Measurements from ENCODE around the gene B4GALNT2. TPM values are rescaled to one million over a fixed set of nuclear protein-coding genes. Genes with fewer than 3 reads are reported as not detected.
"Not testable (repeated sequence)": the region's sequence is repeated elsewhere in the genome, so short reads cannot be mapped to it uniquely, and the experiment has no call there.

The B4GALNT2 gene
- total RNA-seq, 1 experiment from 2014 or later: not detected

DNA sequence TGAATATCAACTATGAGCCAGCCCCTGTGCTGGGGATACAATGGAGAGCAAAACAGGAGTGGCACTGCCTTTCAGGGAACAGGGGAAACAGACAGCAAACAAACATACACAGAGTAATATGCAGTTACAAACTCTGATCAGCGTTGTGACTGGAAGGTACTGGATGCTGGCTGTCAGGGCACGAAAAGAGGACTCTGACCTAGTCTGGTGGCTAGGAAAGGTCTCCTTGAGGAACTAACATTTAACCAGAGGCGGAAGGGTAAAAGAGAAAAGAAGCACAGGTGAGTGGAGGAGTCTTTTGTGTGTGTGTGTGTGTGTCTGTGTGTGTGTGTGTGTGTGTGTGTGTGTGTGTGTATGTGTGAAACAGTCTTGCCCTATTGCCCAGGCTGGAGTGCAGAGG lies 12.4 kb upstream of the B4GALNT2 start:
- DNase-seq (ENCODE audit: low read depth): no peak

DNA sequence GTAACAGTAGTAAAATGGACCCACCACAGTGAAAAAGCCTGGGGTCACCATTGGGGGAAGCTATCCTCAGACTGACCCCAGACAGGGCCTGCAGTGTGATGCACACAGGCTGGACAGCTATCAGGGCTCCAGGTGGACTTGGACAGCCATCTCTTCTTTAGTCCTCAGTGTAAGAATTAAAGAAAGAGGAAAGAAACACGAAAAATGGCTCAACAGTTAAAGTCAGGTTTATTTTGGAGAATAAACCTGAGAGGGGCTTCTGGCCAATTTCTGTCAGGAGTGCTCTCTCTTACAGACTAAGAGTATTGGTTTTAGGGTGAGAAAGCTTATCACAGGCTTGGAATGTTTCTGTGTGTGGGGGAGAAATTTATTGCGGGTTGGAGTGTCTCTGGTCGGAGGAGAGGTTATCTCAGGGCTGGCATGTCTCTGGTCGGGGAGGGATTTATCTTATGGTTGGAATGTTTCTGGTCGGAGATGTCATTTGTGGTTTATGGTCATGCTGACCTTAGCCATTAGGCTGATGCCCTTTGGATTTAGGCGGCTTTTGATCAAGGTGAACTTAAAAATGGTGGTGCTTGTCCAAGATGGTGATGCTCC lies 10.8 kb upstream of the B4GALNT2 start:
- DNase-seq (ENCODE audit: low read depth): no peak

- no peak for DNase-seq (ENCODE audit: low read depth)
Observed at GRCh38 chr17:49122566-49122965, 10.0 kb upstream of the B4GALNT2 start.

DNA sequence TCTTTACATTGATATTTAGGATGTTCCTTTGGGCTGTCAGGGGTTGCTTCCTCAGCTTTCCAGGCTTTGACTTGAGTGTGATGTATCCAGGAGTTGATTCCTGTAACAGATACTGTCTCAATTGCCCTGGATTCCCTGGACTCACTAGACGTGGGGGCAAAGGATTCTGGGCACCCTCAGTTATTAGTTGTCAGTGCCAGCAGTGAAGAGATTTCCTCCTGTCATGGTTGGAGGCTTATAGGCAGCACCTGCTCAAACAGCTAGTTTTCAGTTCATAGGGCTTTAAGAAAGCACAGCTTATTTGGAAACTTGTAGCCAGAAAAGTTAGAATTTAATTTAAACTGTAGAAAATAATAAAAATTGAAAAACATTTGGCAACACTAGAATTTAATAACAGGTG lies 9.5 kb upstream of the B4GALNT2 start:
- DNase-seq (ENCODE audit: low read depth): no peak

DNA sequence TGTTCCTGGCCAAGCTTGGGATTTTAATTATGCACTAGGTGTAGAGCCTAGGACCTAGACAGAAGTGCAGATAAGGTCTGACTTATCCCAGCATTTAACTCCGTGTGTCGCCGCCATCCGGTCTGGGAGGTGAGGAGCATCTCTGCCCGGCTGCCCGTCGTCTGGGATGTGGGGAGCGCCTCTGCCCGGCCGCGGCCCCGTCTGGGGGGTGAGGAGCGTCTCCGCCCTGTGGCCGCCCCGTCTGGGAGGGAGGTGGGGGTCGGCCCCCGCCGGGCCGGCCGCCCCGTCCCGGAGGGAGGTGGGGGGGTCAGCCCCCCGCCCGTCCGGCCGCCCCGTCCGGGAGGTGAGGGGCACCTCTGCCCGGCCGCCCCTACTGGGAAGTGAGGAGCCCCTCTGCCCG lies 7.1 kb upstream of the B4GALNT2 start:
- no peak for DNase-seq (ENCODE audit: low read depth)

- DNase-seq (ENCODE audit: low read depth): not testable (repeated sequence)
Observed at GRCh38 chr17:49126183-49126859, 6.2 kb upstream of the B4GALNT2 start.

DNA sequence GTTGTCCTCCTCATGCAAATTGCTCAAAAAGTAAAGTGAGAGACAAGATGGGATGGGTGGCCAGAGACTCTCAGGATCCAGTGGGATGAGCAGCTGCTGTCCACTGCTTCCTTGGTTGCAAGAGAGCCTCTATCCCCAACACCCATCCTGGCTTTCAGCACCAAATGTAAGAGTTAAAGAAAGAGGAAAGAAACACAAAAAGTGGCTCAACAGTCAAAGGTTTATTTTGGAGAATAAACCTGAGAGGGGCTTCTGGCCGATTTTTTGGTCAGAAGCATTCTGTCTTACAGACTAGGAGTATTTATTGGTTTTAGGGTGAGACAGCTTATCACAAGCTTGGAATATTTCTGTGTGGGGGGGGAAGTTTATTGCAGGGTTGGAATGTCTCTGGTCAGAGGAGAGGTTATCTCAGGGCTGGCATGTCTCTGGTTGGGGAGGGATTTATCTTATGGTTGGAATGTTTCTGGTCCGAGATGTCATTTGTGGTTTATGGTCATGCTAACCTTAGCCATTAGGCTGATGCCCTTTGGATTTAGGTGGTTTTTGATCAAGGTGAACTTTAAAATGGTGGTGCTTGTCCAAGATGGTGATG lies 3.1 kb upstream of the B4GALNT2 start:
- DNase-seq (ENCODE audit: low read depth): not testable (repeated sequence)

GRCh38 chr17:49130891-49131290 lies 1.7 kb upstream of the B4GALNT2 start:
- DNase-seq (ENCODE audit: low read depth): no peak

DNA sequence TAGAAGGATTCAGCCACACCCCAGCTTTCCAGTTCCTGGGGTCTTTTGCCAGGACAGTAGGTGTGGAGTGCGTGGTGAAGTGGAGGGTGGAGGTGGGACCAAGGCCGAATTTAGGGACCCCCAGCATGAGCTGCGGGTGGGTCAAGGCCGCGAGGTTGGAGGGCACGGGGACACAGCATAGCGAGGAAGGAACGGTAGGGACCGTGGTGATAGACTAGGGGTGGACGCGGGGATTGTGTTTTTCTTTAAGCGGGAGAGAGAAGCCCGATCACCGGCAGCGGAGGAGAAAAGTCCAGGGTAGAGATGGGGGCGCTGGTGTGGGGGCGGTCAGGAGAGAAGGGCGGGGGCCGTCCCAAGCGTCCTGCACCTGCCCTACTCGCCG lies 261 bp upstream of the B4GALNT2 start:
- no peak for DNase-seq (ENCODE audit: low read depth)

DNA sequence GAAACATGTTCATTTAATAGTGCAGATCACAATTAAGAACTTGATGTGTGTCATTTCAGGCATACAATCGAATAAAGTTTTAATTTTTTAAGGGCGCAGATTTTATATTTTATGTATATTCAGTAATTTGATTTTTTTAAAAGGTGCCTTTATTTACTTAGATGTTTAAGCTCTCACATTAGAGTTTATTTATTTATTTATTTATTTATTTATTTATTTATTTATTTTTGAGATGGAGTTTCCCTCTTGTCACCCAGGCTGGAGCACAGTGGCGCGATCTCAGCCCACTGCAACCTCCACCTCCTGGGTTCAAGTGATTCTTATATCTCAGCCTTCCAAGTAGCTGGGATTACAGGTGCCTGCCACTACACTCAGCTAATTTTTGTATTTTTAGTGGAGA lies 3.8 kb downstream of the B4GALNT2 start:
- no peak for DNase-seq (ENCODE audit: low read depth)

DNA sequence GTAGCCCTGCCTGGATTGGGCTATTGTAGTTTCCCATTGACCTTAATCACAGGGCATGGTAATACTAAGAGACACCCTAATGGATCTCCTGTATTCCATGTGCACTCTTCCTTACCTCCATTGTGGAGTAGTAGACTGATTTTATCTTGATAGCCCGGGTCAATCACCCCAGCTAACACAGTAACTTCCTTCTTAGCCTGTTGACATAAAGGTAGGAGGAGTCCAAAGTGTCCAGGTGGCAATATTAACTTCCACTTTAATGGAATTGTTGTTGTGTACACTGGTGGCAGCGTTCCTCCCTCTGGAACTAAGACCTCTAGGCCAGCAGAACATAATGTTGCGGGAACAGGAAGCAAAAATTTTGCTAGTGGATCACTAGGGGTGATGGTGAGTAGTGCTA lies 13.1 kb downstream of the B4GALNT2 start:
- DNase-seq (ENCODE audit: low read depth): not testable (repeated sequence)

DNA sequence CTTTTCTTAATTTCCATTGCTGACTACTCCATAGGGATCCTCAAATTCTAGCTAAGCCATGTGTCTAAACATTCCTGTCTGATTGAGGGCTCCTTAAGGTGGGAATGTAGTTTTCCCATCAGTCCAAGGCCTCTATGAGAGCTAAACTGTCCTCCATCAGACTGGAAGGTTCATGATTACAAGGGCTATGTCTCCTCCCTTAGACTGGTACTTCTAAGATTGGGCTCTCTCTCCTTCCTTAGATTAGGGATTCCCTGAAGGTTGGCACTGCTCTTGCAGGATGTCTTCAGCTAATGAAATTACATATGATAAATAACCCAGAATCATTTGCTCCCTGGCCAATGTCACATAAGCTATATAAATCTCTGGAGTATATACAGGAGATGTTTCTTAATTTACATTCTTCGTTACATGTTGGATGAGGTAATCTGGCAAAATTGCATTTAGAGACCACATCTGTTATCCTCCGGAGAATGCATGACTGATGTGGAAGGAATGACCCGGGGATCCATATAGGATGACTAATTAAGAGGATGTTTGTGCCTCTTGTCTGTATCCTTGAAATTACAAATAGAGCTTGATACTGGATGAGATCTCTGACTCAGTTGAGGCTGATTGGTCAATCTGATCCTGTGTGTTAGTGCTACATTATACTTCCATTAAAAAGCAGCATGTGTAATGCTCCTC lies 14.2 kb downstream of the B4GALNT2 start:
- DNase-seq (ENCODE audit: low read depth): peak; percentile 97

GRCh38 chr17:49148171-49148570 lies 15.6 kb downstream of the B4GALNT2 start:
- no peak for DNase-seq (ENCODE audit: low read depth)

GRCh38 chr17:49151996-49152395 lies 19.4 kb downstream of the B4GALNT2 start:
- no peak for DNase-seq (ENCODE audit: low read depth)

DNA sequence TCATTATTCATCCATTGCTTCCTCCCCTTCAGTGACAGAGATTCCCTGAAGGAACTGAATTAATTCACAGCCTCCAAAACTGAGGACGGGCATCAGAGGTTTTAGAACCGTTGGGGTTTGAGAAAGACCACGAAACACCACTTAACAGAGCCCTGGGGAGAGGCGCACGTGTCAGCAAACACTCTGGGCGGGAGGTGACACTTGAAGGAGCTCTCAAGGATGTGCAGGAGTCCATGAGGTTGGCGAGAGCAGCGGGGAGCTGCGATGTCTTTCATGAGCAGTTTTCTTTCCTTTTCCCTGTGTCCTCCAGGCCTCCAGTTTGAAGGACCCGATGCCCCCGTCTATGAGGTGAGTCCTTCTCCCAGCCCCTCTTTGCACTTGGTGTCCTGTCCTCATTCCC lies 23.7 kb downstream of the B4GALNT2 start:
- DNase-seq (ENCODE audit: low read depth): no peak

GRCh38 chr17:49157784-49158183 lies 25.2 kb downstream of the B4GALNT2 start:
- DNase-seq (ENCODE audit: low read depth): peak; percentile 18

- DNase-seq (ENCODE audit: low read depth): no peak
Observed at GRCh38 chr17:49162866-49163265, 30.3 kb downstream of the B4GALNT2 start.

DNA sequence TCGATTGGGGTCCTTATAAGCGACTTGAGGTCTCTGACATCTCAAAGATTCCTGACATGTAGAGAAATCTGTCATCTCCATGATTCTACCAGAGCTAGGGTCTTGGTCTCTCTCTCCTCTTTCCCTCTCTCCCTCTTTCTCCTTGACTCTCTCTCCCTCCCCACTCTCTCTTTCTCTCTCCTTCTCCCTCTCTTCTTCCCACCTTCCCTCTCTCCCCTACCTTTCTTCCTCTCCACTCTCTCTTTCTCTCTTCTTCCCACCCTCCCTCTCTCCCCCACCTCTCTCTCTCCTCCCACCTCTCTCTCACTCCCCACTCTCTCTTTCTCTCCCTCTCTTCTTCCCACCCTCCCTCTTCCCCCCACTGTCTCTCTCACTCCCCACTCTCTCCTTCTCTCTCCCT lies 32.6 kb downstream of the B4GALNT2 start:
- DNase-seq (ENCODE audit: low read depth): no peak

- no peak for DNase-seq (ENCODE audit: low read depth)
Observed at GRCh38 chr17:49168706-49169105, 36.1 kb downstream of the B4GALNT2 start.

DNA sequence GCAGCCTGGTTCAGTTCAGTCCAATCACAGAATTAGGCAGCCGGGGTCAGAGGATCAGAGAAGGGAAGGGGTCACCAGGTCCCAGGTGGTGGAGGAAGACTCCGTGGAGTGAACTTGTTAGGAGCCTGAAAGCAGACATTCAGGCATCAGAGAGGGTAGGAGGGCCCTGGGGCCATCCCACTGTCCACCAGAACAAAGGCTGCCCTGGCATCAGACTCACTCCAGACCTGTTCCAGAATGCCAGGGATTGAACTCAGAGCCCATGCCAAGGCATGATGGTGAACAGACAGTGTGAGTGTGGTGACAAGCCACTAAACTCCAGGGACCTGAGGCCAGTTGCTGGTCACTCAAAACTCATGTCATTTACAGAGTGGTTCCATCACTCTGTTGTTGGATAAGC lies 37.6 kb downstream of the B4GALNT2 start:
- DNase-seq (ENCODE audit: low read depth): no peak

DNA sequence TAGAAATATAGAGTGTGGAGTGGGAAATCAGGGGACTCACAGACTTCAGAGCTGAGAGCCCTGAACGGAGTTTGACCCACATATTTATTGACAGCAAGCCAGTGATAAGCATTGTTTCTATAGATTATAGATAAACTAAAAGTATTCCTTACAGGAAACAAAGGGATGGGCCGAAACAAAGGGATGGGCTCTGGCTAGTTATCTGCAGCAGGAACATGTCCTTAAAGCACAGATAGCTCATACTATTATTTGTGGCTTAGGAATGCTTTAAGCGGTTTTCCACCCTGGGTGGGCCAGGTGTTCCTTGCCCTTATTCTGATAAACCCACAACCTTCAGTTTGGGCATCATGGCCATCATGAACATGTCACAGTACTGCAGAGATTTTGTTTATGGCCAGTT lies 38.1 kb downstream of the B4GALNT2 start:
- not testable (repeated sequence) for DNase-seq (ENCODE audit: low read depth)

- not testable (repeated sequence) for DNase-seq (ENCODE audit: low read depth)
Observed at GRCh38 chr17:49175978-49176377, 43.4 kb downstream of the B4GALNT2 start.
